Measurements from ENCODE around the gene RAB10. TPM values are rescaled to one million over a fixed set of nuclear protein-coding genes. Genes with fewer than 3 reads are reported as not detected.

The RAB10 gene
- total and polyA plus RNA-seq, 2 of the 13 experiments (the other 11 are each of a cell fraction or from before 2014, with no cell fraction given) = 48.2 to 120 TPM

- BruUV-seq (replicated peaks) = no TSS peak
These were observed 61.9 kb downstream of the RAB10 start for GRCh38 chr2:26095758-26096157.

GRCh38 chr2:26099933-26100332 is 66.0 kb downstream of the RAB10 start:
- ChIA-PET POLR2A (interaction anchor here (1.3 kb wide), 1 partner anchor 64 kb away, joined by 3 read pairs; no protein-coding TSS in a partner anchor), CTCF (ENCODE audit: low intra/inter-chr PET ratio, low total read pairs) (no interaction called here)
- Histone ChIP-seq H3K36me3 (replicated peaks in 1 of 2; ENCODE audit: control insufficient read depth in 1 of 2, insufficient read depth in 2 of 2, low read length in 2 of 2) (peaks cover 19 to 64% of the 10 kb centered on the region in 2 experiments), H3K4me2 (ENCODE audit: low read depth, low read length) (no peak overlapping the region), H3K9ac (ENCODE audit: insufficient read depth, low read depth, low read length) (no peak overlapping the region), H3K9me3 (ENCODE audit: low read length) (no peaks in the 10 kb centered on the region), H3K79me2 (ENCODE audit: insufficient read depth, low read length) (peaks cover 63% of the 10 kb centered on the region), H3K4me3 (replicated peaks in 1 of 3; ENCODE audit: insufficient read depth in 1 of 3, low read depth in 2 of 3, low read length in 3 of 3) (no peak overlapping the region), H3K27me3 (ENCODE audit: control insufficient read depth in 1 of 2, insufficient read depth in 2 of 2, low read length in 2 of 2) (no peaks in the 10 kb centered on the region), H3K4me1 (ENCODE audit: insufficient read depth, low read length) (peaks cover 17% of the 10 kb centered on the region), H4K20me1 (ENCODE audit: insufficient read depth, low read length) (peaks cover 14% of the 10 kb centered on the region), H3K27ac (ENCODE audit: extremely low read length, insufficient read depth, low read length) (no peak overlapping the region), H2AFZ (ENCODE audit: low read length) (no peak overlapping the region)
- intact Hi-C loops (cut with micrococcal nuclease; ENCODE audit: unreplicated experiment) = no loop called here
- in situ Hi-C loops (cut with HindIII; ENCODE audit: extremely low pct_ligation_motif_present, low pct_unique_long_range_greater_than_20kb) = no loop called here
- DNase-seq (ENCODE audit: low spot score) = no peak
- 100% methylated on average over 1 of the region's 1 CpG for WGBS (ENCODE audit: low lambda C conversion rate)
- no TSS peak for BruUV-seq (replicated peaks)
- ATAC-seq = no peak
- TF ChIP-seq POLR2AphosphoS2 (IDR thresholded peaks at IDR 0.05; ENCODE audit: low read depth, low read length) (no peak), TARDBP (CRISPR knock-in tag; IDR thresholded peaks at IDR 0.05) (no peak), TBP (CRISPR knock-in tag; IDR thresholded peaks at IDR 0.05) (no peak), NR3C1 (CRISPR knock-in tag; IDR thresholded peaks at IDR 0.05) (no peak), NFIB (CRISPR knock-in tag; IDR thresholded peaks at IDR 0.05; ENCODE audit: borderline replicate concordance) (no peak), ARNT2 (CRISPR knock-in tag; IDR thresholded peaks at IDR 0.05; ENCODE audit: low read depth) (no peak), ZNF788 (CRISPR knock-in tag; IDR thresholded peaks at IDR 0.05; ENCODE audit: borderline replicate concordance) (no peak), XBP1 (CRISPR knock-in tag; IDR thresholded peaks at IDR 0.05) (no peak), TRIM22 (IDR thresholded peaks at IDR 0.05) (no peak), SKIL (CRISPR knock-in tag; IDR thresholded peaks at IDR 0.05; ENCODE audit: borderline replicate concordance) (no peak)
- FAIRE-seq = no peak

More at GRCh38 chr2:26095758-26096157, 61.9 kb downstream of the RAB10 start:
- H3K9ac ChIP-seq (ENCODE audit: insufficient read depth, low read depth, low read length) = no peak overlapping the region
- H3K27me3 ChIP-seq (ENCODE audit: control insufficient read depth in 1 of 2, insufficient read depth in 2 of 2, low read length in 2 of 2) = no peaks in the 10 kb centered on the region
- intact Hi-C loops (cut with micrococcal nuclease; ENCODE audit: unreplicated experiment) (no loop called here), in situ Hi-C loops (cut with HindIII; ENCODE audit: extremely low pct_ligation_motif_present, low pct_unique_long_range_greater_than_20kb) (no loop called here)
- FAIRE-seq = no peak
- CTCF ChIA-PET (ENCODE audit: low intra/inter-chr PET ratio, low total read pairs) = no interaction called here
- peaks cover 70% of the 10 kb centered on the region for H3K79me2 ChIP-seq (ENCODE audit: insufficient read depth, low read length)
- H3K4me2 ChIP-seq (ENCODE audit: low read depth, low read length) = no peak overlapping the region
- H3K9me3 ChIP-seq (ENCODE audit: low read length) = no peaks in the 10 kb centered on the region
- no peak overlapping the region for H3K4me3 ChIP-seq (replicated peaks in 1 of 3; ENCODE audit: insufficient read depth in 1 of 3, low read depth in 2 of 3, low read length in 3 of 3)
- ATAC-seq = no peak
- POLR2A ChIA-PET = no interaction called here
- no peak overlapping the region for H3K27ac ChIP-seq (ENCODE audit: extremely low read length, insufficient read depth, low read length)
- peaks cover 17% of the 10 kb centered on the region for H3K4me1 ChIP-seq (ENCODE audit: insufficient read depth, low read length)
- H3K36me3 ChIP-seq (replicated peaks in 1 of 2; ENCODE audit: control insufficient read depth in 1 of 2, insufficient read depth in 2 of 2, low read length in 2 of 2) = peaks cover 11 to 37% of the 10 kb centered on the region in 2 experiments
- H4K20me1 ChIP-seq (ENCODE audit: insufficient read depth, low read length) = peaks cover 17% of the 10 kb centered on the region; the same call in 1 of the 2 replicates
- DNase-seq (ENCODE audit: low spot score) = no peak
- WGBS (ENCODE audit: low lambda C conversion rate) = 98% methylated on average over 5 of the region's 5 CpGs
- no peak overlapping the region for H2AFZ ChIP-seq (ENCODE audit: low read length)
- TF ChIP-seq FOXO1 (CRISPR knock-in tag; IDR thresholded peaks at IDR 0.05) = no peak
- peak; percentile 70 for TF ChIP-seq ZNF770 (CRISPR knock-in tag; IDR thresholded peaks at IDR 0.05)
- peak; percentile 57 for TF ChIP-seq RBM22 (optimal IDR thresholded peaks at IDR 0.05; ENCODE audit: low read length)

Data from HepG2 (cell line).